ENCODE data around the gene OR2F2.

DNA sequence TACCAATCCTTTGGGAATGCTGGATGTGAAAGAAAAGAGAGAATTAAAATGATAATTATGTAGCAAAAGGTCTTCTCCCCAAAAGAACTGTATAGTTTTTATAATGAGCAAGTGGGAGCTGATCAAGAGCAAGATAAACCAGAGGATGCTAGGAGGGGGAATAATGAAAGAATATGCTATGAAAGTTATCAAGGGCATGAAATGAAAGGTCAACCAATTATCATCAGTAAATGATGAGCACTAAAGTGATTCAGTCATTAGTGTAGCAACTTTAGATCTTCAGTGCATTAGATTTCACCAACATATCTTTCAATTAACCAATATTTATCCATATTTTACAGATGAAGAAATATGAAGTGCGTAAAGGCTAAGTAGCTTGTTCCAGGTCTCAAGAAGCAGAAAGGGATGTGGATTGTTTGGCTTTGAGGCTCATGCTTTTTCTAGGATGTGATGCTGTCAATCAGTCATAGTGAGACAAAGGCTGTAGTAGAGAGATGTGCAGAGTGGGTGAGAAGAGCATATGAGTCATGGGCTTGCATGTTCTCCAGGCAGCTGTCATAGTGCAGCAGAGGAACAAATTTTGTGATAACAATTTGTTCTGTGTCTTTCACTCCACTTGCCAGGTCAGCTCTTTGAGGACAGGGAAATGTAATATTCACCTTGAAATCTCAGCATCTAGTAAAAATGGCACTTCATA is 5.7 kb upstream of the OR2F2 start:
- TF ChIP-seq POLR2AphosphoS5 (IDR thresholded peaks at IDR 0.05) (no peak), POLR2A (IDR thresholded peaks at IDR 0.05; ENCODE audit: low read depth) (no peak), EP300 (IDR thresholded peaks at IDR 0.05) (no peak)
- TF ChIP-seq, protein P1, sequence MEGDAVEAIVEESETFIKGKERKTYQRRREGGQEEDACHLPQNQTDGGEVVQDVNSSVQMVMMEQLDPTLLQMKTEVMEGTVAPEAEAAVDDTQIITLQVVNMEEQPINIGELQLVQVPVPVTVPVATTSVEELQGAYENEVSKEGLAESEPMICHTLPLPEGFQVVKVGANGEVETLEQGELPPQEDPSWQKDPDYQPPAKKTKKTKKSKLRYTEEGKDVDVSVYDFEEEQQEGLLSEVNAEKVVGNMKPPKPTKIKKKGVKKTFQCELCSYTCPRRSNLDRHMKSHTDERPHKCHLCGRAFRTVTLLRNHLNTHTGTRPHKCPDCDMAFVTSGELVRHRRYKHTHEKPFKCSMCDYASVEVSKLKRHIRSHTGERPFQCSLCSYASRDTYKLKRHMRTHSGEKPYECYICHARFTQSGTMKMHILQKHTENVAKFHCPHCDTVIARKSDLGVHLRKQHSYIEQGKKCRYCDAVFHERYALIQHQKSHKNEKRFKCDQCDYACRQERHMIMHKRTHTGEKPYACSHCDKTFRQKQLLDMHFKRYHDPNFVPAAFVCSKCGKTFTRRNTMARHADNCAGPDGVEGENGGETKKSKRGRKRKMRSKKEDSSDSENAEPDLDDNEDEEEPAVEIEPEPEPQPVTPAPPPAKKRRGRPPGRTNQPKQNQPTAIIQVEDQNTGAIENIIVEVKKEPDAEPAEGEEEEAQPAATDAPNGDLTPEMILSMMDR (IDR thresholded peaks at IDR 0.05): no peak

All from esophagus muscularis mucosa (tissue), 4 donors.